ENCODE data around the gene CACNA1S. TPM values are rescaled to one million over a fixed set of nuclear protein-coding genes. Genes with fewer than 3 reads are reported as not detected.
A peak's percentile ranks its signal among the peaks of the same experiment; 100 is the strongest.

Gene CACNA1S
- total RNA-seq, 1 donor from 2014 or later, result not detected

DNA sequence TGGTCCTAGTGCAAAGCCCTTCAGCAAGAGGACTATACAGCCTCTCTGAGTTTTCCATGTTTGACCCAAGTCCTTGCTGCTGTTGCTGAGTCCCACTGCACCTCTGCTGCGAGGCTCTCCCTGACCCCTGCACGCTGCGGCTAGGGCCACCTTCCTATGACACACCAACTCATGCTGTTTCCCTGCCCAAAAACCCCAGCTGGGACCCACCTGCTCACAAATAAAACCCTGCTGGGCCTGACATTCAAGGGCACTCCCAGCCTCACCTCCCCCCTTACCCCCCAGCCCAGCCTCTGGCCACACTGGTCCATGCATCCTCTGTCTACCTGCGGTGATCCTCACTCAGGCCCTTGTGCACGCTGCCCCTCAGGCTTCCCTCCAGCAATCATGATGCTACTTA lies 27.1 kb upstream of the CACNA1S start:
- Mint-ChIP-seq H3K27me3 (ENCODE audit: low read depth) (no peaks in the 10 kb centered on the region), H3K4me3 (no peak overlapping the region), H3K36me3 (peaks cover 38% of the 10 kb centered on the region), H3K9me3 (no peaks in the 10 kb centered on the region), H3K4me1 (peaks cover 11% of the 10 kb centered on the region), H3K27ac (no peak overlapping the region)
- DNase-seq (ENCODE audit: low spot score in 2 of 2, unreplicated experiment in 2 of 2), result no peak
- TF ChIP-seq, protein P1, sequence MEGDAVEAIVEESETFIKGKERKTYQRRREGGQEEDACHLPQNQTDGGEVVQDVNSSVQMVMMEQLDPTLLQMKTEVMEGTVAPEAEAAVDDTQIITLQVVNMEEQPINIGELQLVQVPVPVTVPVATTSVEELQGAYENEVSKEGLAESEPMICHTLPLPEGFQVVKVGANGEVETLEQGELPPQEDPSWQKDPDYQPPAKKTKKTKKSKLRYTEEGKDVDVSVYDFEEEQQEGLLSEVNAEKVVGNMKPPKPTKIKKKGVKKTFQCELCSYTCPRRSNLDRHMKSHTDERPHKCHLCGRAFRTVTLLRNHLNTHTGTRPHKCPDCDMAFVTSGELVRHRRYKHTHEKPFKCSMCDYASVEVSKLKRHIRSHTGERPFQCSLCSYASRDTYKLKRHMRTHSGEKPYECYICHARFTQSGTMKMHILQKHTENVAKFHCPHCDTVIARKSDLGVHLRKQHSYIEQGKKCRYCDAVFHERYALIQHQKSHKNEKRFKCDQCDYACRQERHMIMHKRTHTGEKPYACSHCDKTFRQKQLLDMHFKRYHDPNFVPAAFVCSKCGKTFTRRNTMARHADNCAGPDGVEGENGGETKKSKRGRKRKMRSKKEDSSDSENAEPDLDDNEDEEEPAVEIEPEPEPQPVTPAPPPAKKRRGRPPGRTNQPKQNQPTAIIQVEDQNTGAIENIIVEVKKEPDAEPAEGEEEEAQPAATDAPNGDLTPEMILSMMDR (IDR thresholded peaks at IDR 0.05; ENCODE audit: unreplicated experiment), result no peak

GRCh38 chr1:201138311-201138840 lies 26.1 kb upstream of the CACNA1S start:
- Mint-ChIP-seq H3K4me1 (peaks cover 11% of the 10 kb centered on the region), H3K4me3 (no peak overlapping the region), H3K36me3 (peaks cover 38% of the 10 kb centered on the region), H3K27me3 (ENCODE audit: low read depth) (no peaks in the 10 kb centered on the region), H3K27ac (peak overlapping the region; percentile 25), H3K9me3 (no peaks in the 10 kb centered on the region)
- TF ChIP-seq, protein P1 (IDR thresholded peaks at IDR 0.05; ENCODE audit: unreplicated experiment), result no peak
- no peak for DNase-seq (ENCODE audit: low spot score in 2 of 2, unreplicated experiment in 2 of 2)

- Mint-ChIP-seq H3K4me3 (no peak overlapping the region), H3K9me3 (peaks cover 3% of the 10 kb centered on the region), H3K4me1 (peaks cover 11% of the 10 kb centered on the region)
Measured at GRCh38 chr1:201137579-201138310, 25.5 kb upstream of the CACNA1S start.

GRCh38 chr1:201137024-201137392 lies 24.8 kb upstream of the CACNA1S start:
- Mint-ChIP-seq H3K36me3 (peaks cover 37% of the 10 kb centered on the region), H3K9me3 (peaks cover 3% of the 10 kb centered on the region), H3K27ac (no peak overlapping the region), H3K4me1 (peaks cover 11% of the 10 kb centered on the region), H3K27me3 (ENCODE audit: low read depth) (no peaks in the 10 kb centered on the region), H3K4me3 (no peak overlapping the region)
- TF ChIP-seq, protein P1 (IDR thresholded peaks at IDR 0.05; ENCODE audit: unreplicated experiment), result no peak
- no peak for DNase-seq (ENCODE audit: low spot score in 2 of 2, unreplicated experiment in 2 of 2)

More at GRCh38 chr1:201137579-201138310, 25.5 kb upstream of the CACNA1S start:
- Mint-ChIP-seq H3K27ac (no peak overlapping the region), H3K27me3 (ENCODE audit: low read depth) (no peaks in the 10 kb centered on the region), H3K36me3 (peaks cover 38% of the 10 kb centered on the region)
- DNase-seq (ENCODE audit: low spot score in 2 of 2, unreplicated experiment in 2 of 2), result no peak
- TF ChIP-seq, protein P1 (IDR thresholded peaks at IDR 0.05; ENCODE audit: unreplicated experiment), result no peak

DNA sequence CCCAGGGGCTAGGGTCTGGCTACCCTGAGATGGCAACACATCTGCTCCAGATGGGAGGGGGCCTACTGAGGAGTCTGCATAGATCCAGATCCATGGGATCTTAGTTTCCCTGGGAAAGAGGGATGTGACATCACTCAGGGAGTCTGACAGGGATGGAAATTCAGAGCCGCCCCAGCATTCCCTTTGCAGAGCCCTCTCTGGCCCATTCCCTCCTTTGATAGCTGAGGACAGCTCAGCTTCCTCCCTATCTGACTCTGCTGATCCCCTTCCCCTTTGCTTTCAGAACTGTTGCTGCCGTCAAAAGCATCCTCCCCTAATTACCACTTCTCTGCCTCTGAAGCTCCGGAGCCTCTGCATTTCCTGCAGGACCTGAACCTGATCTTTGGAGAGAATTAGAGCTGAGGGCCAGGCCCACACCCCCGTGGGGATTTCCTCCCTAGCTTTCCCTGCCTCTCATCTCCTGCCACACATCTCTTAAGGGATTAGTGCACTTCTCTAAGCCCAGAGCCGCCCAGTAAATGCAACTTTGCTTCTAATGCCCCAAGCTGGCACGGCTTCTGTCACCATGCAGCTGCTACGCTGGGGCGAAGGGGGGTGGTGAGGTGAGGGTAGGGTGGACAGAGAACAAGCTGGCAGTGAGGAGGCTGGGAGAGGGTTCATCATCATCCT lies 24.3 kb upstream of the CACNA1S start:
- peaks cover 40% of the 10 kb centered on the region for H3K36me3 Mint-ChIP-seq
- no peak overlapping the region for H3K4me3 Mint-ChIP-seq
- TF ChIP-seq, protein P1 (IDR thresholded peaks at IDR 0.05; ENCODE audit: unreplicated experiment), result no peak
- H3K4me1 Mint-ChIP-seq, result peaks cover 11% of the 10 kb centered on the region
- no peaks in the 10 kb centered on the region for H3K27me3 Mint-ChIP-seq (ENCODE audit: low read depth)
- peaks cover 3% of the 10 kb centered on the region for H3K9me3 Mint-ChIP-seq
- DNase-seq (ENCODE audit: low spot score in 2 of 2, unreplicated experiment in 2 of 2), result no peak
- no peak overlapping the region for H3K27ac Mint-ChIP-seq

Measured in mesothelial cell of epicardium (in vitro differentiated cells).